Stimulated activated CD8-positive, alpha-beta memory T cell treated with anti-CD3 and anti-CD28 coated beads, Interleukin-7, amount 100 ng/mL, for 24 hours (primary cell): ENCODE measurements around the gene LRFN4.
A peak's percentile ranks its signal among the peaks of the same experiment; 100 is the strongest.
"Not testable (repeated sequence)": the region's sequence is repeated elsewhere in the genome, so short reads cannot be mapped to it uniquely, and the experiment has no call there.

Experiments used
- DNase-seq: peaks from one replicate; pipeline ENCODE4 v3.0.0-alpha.2; 2020; ENCODE audit warnings: low read depth

The LRFN4 gene

DNA sequence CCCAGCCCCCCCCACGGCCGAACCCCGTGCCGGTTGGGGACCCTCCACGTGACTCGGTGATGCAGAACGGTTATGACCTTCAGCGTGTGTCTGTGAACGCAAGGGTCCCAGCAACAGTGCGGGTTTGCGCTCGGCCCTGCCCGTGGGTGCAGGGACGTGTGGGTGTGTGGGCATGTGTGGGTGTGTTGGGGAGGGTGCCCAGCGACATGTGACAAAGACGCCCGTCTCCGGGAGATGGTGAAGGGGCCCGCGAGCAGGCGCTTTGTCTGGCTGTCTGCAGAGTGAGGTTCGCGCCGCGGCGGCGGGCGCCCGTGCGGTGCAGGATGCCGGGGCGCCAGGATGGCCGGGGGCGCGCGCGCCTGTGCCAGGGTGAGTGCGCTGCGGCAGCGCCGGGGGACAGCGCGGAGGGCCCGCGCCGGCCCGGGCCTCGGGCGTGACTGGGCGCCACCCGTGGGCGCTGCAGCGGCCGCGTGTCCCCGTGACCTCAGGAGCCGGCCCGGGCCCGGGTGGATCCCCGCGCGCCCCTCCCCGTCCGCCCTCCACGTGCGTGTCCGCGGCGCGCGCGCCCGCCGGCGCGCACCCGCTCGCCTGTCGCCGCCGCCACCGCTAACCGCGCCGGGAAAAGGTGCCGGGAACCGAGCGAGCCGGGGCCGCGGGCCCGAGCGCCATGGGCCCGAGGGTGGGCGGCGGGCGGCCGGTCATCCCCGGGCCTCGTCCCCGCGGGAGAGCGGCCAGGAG, at the start of gene LRFN4:
TSS of gene LRFN4 (plus strand) at position 569 of the 738 bp plus-strand sequence. CDS start 681 bp downstream, outside the sequence.
- no peak for DNase-seq

DNA sequence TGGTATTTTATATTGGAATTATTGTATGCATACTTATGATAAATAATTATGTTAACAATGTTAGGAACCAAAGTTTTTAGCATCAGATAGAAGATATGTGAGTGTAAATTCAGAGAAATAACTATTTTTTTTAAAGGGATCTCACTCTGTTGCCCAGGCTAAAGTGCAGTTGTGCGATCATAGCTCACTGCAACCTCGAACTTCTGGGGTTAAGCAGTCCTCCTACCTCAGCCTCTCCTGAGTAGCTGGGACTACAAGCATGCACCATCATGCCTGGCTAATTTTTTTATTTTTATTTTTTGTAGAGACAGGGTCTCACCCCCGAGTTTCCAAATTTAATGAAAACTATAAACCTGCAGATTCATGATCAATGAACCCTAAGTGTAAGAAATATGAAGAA, 47.3 kb upstream of the LRFN4 start:
- DNase-seq = no peak

DNA sequence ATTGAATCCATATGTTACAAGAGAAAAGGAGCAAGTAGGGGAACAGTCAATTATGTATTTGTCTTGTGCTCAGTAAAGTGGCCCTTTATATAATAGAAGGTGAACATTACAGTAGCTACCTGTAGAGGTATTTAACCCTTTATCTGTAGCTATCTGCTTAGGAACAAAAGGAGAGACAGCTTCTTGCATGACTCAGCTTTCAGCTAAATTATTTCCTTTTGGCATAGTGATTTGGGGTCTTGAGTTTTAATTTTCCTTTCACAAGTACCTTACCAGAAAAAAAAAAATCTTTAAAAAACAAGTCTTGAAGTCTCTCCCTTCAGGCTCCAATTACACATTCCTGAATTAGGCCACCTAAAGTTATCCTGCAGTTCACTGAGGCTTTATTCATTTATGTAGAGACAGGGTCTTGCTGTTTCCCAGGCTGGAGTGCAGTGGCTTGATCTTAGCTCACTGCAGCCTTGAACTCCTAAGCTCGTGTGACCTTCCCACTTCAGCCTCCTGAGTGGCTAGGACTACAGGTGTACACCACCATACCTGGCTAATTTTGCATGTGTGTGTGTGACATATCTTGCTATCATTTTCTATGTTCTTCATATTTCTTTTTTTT, 46.2 kb upstream of the LRFN4 start:
- no peak for DNase-seq

DNA sequence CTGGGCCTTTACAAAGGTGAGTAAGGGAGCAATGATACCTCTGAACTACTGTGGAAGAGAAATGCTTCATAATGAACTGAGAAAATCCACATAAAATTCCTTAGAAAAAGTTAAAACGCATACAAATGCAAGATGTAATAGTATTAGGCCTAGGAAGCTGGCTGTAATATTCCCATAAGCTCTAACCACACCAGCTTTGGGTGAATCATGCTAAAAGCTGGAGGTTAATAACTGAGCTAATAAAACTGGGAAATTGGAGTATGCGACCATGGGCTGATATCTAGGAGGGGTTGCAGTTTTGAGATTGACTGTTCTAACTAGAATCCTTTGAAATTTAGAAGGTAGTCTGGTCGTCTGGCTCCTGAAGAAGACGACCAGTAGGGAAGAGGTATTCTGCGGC, 42.2 kb upstream of the LRFN4 start:
- no peak for DNase-seq

DNA sequence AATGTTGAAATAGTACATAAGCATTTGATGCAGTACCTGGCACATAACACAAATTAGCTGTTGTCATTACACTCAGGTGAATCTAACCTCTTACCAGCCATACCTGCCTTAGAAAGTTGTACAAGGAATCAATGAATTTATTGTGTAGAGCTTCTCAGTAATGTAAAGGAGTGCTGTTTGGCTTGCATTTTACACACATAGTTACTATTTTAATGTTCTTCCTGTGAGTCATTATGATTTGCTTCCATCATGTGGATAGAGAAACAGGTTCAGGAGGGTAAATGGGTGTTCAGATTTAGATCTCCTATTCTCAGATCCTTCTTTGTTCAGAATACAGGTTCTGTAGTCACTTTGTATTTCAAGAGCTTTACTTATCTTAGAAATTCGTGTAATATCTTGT, 41.2 kb upstream of the LRFN4 start:
- no peak for DNase-seq

DNA sequence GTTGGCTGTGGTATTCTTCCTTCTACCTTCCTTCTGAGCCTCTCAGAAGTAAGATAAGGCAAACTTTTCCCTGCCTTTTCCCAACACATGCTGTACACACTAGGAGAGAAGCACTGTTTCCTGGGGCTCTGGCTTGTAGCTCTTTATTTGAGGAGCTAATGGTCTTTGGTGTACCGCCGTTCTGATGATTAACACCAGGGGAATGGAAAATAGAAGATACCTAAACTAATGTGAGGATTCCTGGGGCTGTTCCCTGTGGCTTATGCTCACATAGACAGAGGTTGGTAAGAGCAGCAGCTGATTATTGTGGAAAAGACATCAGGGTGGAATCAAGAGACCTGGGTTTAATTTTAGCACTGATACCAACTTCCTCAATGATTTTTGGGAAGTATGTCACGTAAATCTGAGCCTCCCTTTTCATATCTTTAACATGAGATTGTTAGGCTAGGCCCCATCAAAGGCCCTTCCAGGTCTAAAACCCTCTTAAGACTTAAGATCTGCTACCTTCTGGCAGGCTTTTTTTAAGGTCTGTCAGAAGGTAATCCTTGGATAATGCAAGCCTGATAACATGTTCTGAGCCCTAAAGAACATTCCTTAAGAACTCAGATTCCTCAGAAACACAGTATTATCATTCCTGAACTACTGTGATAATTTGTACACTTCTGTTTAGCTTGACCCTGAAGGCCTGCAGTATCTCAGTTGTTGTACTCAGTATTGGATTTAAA, 38.5 kb upstream of the LRFN4 start:
- no peak for DNase-seq

DNA sequence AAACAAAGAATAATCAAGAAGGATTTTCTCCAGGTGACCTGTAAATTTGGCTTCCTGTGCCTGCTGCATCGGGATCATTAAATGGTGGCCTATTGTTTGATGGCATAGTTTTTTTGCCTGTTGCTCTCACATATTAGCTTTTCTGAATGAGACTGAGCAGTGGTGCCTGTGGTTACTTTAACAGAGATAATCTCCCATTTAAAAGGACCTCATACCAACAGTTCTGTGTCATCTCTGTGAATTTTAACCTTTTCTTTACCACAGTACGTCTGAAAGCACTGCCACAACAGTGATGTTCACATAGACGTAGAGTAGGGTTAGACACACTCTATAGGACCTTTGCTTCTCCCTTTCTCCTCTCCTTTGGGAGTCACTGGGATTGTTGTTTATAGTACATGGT, 36.5 kb upstream of the LRFN4 start:
- DNase-seq = no peak

DNA sequence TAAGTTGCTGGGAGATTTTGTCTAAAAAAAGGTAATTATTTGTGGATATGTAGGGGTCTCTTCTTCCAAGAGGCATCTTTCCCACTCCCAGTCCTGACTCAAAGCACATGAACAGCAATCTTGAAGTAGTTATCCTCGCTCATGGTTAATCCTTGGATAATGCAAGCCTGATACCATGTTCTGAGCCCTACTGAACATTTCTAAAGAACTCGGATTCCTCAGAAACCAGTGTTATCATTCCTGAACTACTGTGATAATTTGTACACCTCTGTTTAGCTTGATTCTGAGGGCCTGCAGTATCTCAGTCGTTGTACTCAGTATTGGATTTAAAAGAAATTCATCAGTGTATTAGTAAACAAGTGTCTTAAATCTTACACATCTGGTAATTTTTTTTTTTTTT, 36.0 kb upstream of the LRFN4 start:
- DNase-seq = no peak

DNA sequence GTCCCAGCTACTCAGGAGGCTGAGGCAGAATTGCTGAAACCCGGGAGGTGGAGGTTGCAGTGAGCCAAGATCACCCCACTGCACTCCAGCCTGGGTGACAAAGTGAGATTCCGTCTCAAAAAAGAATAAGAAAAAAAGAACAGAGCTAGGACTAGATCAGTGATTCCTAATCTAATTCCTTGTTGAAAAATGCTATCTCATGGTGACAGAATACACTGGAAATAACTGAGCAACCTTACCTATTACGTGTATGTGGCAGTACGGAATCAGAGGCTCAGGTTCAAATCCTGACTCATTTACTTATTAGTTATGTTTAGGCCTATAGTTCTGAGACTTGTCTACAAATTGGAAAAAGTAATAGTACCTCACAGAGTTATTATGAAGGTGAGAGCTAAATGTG, 33.2 kb upstream of the LRFN4 start:
- DNase-seq = no peak

DNA sequence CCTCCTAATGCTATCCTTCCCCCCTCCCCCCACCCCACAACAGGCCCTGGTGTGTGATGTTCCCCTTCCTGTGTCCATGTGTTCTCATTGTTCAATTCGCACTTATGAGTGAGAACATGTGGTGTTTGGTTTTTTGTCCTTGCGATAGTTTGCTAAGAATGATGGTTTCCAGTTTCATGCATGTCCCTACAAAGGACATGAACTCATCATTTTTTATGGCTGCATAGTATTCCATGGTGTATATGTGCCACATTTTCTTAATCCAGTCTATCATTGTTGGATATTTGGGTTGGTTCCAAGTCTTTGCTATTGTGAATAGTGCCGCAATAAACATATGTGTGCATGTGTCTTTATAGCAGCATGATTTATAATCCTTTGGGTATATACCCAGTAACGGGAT, 32.3 kb upstream of the LRFN4 start:
- DNase-seq = not testable (repeated sequence)

DNA sequence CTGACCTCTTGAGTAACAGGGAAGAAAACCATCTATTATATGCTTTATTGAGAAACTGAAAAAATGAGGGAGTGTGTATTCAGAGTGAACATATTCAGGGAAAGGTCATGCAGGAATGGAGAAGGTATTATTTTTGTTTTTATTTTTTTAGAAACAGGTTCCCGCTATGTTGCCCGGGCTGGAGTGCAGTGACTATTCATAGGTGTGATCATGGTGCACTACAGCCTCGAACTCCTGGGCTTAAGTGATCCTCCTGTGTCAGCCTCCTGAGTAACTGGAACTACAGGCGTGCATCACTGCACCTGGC, 22.4 kb upstream of the LRFN4 start:
- no peak for DNase-seq

DNA sequence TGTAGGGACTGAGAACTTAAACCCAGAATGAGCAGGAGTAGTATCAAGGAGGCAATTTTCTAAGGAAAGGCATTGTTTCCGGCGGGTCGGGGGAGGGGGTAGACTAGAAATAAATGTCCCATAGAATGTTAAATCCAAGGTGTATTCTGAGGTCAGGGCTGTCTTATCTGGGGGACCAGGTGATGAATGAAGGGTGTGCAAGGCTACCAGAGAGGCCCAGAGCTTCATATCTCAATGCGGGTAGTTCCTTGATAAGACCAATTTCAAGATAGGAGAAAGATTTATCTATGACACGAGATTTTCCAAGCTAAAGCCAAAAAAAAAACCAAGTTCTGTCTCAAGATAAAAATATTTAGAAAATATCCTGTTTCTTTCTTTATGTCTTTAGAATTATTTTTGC, 21.9 kb upstream of the LRFN4 start:
- DNase-seq = no peak

DNA sequence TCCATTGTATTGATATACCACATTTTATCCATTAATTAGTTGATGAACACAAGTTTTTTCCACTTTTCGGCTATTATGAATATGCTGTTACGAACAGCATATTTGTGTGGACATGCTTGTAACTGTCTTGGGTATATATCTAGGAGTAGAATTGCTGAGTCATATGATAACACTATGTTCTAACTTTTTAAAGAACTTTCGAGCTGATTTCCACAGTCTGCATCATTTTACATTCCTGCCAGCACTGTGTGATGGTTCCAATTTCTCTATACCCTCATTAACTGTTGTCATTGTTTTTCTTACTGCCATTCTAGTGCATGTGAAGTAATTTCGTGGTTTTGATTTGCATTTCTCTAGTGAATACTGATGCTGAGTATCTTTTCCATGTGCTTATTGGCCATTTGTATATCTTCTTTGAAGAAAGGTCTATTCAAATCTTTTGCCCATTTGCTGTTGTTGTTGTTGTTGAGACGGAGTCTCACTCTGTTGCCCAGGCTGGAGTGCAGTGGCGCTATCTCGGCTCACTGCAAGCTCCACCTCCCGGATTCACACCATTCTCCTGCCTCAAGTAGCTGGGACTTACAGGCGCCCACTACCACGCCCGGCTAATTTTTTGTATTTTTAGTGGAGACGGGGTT, 21.0 kb upstream of the LRFN4 start:
- DNase-seq = no peak

DNA sequence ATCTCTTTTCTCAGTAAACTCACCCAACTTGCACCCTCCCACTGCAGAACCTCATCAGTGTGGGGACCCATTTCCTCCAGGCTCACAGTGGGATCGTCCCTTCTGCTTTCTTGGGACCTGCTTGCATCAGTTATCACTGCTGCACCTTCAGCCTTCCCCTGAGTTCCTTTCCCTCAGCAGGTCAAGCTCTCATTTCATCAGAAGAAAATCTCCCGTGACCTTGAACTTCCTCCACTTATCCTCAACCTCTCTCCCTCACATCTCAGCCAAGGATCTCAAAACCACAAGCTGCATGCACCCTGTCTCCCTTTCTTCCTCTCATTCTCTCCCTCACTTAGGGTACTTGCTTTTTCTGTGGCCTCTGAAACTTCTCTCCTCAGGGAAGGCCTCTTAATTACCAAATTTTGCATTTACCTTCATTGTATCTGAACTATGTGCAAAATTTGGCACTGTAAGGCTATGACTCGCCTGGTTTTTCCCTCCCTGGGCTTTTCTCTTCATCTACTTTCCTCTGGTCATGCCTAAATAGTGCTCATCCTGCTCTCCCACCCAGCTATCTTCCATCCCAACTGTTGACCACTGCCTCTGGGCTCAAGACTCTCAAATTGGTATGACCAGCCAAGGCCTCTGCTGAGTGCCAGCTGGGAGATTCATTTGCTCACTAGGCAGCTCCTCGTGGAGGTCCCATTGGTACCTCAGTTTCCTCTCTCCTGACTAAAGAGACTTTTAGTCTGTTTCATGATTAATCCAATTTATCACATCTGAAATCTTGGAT, 16.4 kb upstream of the LRFN4 start:
- no peak for DNase-seq

DNA sequence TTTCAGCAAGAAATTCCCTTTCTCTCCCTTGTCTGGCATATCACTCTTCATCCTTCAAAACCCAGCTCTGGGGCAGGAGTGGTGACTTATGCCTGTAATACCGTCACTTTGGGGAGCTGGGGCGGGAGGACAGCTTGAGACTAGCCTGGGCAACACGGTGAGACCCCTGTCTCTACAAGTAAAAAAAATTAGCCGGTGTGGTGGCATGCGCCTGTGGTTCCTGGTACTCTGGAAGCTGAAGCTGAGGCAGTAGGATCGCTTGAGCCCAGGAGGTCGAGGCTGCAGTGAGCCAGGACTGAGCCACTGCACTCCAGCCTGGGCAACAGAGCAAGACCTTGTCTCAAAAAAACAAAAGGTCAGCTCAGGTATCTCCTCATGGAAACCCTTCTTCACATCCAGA, 15.0 kb upstream of the LRFN4 start:
- DNase-seq = no peak

DNA sequence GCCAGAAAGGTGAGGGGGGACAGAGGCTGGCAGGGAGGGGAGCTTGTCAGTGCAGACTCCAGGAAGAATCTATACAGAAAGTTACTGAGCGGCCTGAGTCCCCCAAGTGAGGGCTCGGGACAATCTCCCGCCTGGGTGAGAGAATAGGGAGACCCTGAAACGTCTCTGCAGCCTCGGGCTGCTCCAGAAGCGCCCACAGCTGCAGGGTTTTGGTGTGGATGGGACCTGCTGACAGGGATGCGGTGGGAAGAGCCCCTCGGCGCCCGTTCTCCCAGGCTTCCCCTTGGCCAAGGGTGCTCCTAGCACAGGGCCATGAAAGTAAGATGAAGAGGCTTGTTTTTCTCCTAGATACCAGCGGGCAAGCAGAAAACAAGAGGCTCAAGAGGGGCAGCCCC, 14.4 kb upstream of the LRFN4 start:
- no peak for DNase-seq

DNA sequence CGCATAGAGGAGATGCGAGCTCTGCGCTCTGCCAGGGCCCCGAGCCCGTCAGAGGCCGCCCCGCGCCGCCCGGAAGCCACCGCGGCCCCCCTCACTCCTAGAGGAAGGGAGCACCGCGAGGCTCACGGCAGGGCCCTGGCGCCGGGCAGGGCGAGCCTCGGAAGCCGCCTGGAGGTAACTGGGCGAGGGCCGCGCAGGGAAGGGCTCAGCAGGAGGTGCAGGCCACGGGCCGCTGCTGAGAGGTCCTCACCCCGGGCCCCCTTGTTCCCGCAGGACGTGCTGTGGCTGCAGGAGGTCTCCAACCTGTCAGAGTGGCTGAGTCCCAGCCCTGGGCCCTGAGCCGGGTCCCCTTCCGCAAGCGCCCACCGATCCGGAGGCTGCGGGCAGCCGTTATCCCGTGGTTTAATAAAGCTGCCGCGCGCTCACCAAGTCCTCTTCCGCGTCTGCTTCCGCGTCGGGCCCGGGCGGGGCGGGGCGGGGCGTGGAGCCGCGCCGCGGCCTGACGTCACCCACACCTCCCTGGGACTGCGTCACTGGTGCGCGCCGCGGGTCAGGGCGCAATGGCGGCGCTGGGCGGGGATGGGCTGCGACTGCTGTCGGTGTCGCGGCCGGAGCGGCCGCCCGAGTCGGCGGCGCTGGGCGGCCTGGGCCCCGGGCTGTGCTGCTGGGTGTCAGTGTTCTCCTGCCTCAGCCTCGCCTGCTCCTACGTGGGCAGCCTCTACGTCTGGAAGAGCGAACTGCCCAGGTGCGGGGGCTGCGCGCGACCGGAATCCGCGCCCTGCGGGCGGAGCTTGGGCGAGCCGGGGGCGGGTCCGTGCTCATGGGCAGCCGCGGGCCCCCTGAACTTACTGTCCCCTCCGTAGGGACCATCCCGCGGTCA, 13.7 kb upstream of the LRFN4 start, which contains the start of gene RCE1:
TSS of gene RCE1 (plus strand) at position 546 of the 880 bp plus-strand sequence. CDS start at position 561, 15 bp downstream.
- DNase-seq = peak; percentile 78

DNA sequence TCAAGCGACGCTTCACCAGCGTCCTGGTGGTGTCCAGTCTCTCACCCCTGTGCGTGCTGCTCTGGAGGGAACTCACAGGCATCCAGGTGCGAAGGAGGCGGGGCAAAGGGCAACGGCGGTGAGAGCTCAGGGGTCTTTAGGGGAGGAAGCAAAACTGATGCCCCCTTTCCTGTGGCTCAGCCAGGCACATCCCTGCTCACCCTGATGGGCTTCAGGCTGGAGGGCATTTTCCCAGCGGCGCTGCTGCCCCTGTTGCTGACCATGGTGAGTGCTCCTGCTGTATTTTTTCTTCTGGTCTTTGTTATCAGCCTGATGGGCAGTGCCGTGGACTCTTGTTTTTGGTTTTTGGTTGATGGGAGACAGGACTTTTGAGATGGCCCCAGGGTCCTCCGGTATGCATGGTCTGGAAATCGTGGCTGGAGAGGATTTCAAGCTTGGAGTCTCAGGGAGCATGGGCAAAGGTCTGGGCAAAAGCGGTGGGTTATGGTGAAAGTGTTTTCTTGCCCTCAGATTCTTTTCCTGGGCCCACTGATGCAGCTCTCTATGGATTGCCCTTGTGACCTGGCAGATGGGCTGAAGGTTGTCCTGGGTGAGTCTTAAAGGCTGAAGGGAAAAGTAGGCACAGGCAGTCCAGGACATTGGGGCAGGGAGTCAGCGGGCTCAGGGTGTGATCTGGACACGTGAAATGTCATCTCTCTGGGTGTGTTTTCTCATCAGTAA, 12.9 kb upstream of the LRFN4 start:
- no peak for DNase-seq

DNA sequence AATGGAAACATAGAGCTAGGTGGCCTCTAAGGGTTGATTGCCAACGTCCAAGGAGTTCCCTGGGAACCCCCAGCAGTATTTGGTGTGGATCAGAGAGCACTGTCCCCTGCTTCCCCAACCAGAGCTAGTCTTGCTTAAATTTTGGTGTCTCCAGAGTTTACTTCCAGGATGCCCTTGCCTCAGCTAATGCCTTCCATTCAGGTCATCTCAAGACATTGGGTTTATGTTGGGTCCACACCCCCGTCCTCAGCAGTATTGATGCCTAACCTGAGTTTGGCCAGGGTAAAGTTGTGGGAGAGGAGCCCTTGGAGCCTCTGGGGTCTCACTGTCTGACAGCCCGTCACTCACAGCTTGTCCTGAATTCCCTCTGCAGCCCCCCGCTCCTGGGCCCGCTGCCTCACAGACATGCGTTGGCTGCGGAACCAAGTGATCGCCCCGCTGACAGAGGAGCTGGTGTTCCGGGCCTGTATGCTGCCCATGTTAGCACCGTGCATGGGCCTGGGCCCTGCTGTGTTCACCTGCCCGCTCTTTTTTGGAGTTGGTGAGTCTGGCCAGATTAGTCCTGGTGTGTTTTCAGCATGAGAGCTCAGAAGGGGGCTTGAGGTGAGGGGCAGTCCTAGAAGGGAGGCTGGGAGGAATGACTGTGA, 12.2 kb upstream of the LRFN4 start:
- no peak for DNase-seq
